Gastrocnemius medialis (tissue), 4 donors: Measurements from ENCODE around the gene ATF1. TPM values are rescaled to one million over a fixed set of nuclear protein-coding genes. Genes with fewer than 3 reads are reported as not detected.

Experiments used
- ATAC-seq, 2 donors: fragments of 150-250 bp; one replicate each; pipeline ENCODE4 v1.9.1; 2016
- DNase-seq, 2 donors: peaks; one replicate each; pipeline ENCODE4 v3.0.0-alpha.2; 2019
- H3K27ac ChIP-seq, 4 donors: fragments of 200-600 bp; sonication (generic); 1 replicate in 1 of 4; 2 replicates in 3 of 4; pipeline ENCODE4 v1.5.1; 2016 to 2018; ENCODE audit warnings: mild to moderate bottlenecking in 2 of 4, moderate library complexity in 1 of 4
- H3K27me3 ChIP-seq, 3 donors: fragments of 200-600 bp; sonication (generic) in 2 of 3; 1 replicate in 1 of 3; 2 replicates in 2 of 3; pipeline versions ENCODE4 v1.5.1 to v1.6.0; 2016 to 2019; ENCODE audit warnings: mild to moderate bottlenecking in 1 of 3, moderate library complexity in 1 of 3
- H3K36me3 ChIP-seq, 2 donors: fragments of 200-600 bp; sonication (generic) in 1 of 2; one replicate each; pipeline ENCODE4 v1.5.1; 2017 to 2018
- H3K4me1 ChIP-seq, 2 donors: fragments of 200-600 bp; sonication (generic) in 1 of 2; one replicate each; pipeline ENCODE4 v1.5.1; 2016 to 2017; ENCODE audit warnings: mild to moderate bottlenecking in 2 of 2
- H3K4me3 ChIP-seq, 4 donors: fragments of 200-600 bp; sonication (generic) in 3 of 4; 1 replicate in 1 of 4; 2 replicates in 3 of 4; pipeline ENCODE4 v1.5.1; 2016 to 2019; ENCODE audit warnings: mild to moderate bottlenecking in 2 of 4
- H3K9me3 ChIP-seq, 3 donors: fragments of 200-600 bp; sonication (generic) in 2 of 3; 1 replicate in 1 of 3; 2 replicates in 2 of 3; pipeline ENCODE4 v1.5.1; 2016 to 2019
- CTCF ChIP-seq, 5 experiments: fragments of 450-650 bp in 3 of 5; fragments of 200-600 bp in 2 of 5; sonication (generic) in 2 of 5; IDR thresholded peaks in 4 of 5; conservative IDR thresholded peaks in 1 of 5; 1 replicate in 4 of 5; 2 replicates in 1 of 5; pipeline ENCODE4 v1.5.1; 2016 to 2019; ENCODE audit warnings: antibody characterized with exemption in 5 of 5, mild to moderate bottlenecking in 3 of 5, moderate library complexity in 3 of 5
- POLR2A ChIP-seq, 2 donors: fragments of 450-650 bp; IDR thresholded peaks; one replicate each; pipeline ENCODE4 v1.6.1; 2017; ENCODE audit warnings: antibody characterized with exemption in 2 of 2, mild to moderate bottlenecking in 2 of 2, moderate library complexity in 2 of 2
- in situ Hi-C, 4 donors: fragments of 200-750 bp; cut with MboI; loops; one replicate each; pipeline versions ENCODE4 v1.15.0 to v1.8.0; 2017; ENCODE audit warnings: low sequenced_read_pairs in 4 of 4
- intact Hi-C: fragments of 100-400 bp; cut with DNase I; formaldehyde crosslinking; loops from one replicate; pipeline ENCODE4 v1.15.1; 2023; ENCODE audit warnings: low total_unique reads
- total RNA-seq, 4 donors: library from RNA; depleted of rRNA; stranded (reverse); fragments of >200 nt; gene quantifications; one replicate each; pipeline versions ENCODE4 v1.1.0 to v1.2.3, GENCODE V29; 2016

ATF1 gene
- total RNA-seq, 4 donors from 2014 or later: 16.4 to 44.5 (median 37.5) TPM

DNA sequence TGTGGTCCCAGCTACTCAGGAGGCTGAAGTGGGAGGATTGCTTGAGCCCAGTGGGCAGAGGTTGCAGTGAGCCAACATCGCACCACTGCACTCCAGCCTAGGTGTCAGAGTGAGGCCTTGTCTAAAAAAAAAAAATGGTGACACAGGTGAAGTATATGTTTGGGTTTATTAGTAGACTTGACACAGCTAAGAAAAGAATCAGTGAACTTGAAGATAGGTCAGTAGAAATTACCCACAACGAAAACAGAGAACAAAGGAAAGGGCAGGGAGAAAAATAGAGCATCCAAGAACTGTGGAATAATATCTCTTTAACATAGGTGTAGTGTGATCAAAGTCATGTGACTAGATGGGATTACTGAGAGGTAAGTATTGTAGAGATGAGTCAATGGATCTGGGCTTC is 23.7 kb downstream of the ATF1 start:
- Histone ChIP-seq H3K9me3 (no peaks in the 10 kb centered on the region), H3K36me3 (no peaks in the 10 kb centered on the region), H3K4me3 (no peak overlapping the region), H3K4me1 (peaks cover 16 to 23% of the 10 kb centered on the region in 2 donors), H3K27me3 (no peaks in the 10 kb centered on the region), H3K27ac (peak overlapping the region in 1 of 4 donors; percentile 65)
- DNase-seq (no peak), ATAC-seq (no peak)
- TF ChIP-seq POLR2A (IDR thresholded peaks at IDR 0.05) (no peak), CTCF (IDR thresholded peaks at IDR 0.05 in 4 of 5, conservative IDR thresholded peaks at IDR 0.05 in 1 of 5) (no peak)
- intact Hi-C loops (no loop called here), in situ Hi-C loops (no loop called here)

- no peak for DNase-seq
- Histone ChIP-seq H3K4me3 (no peak overlapping the region), H3K27me3 (no peaks in the 10 kb centered on the region), H3K27ac (no peak overlapping the region), H3K4me1 (peaks cover 16 to 23% of the 10 kb centered on the region in 2 donors), H3K9me3 (no peaks in the 10 kb centered on the region), H3K36me3 (no peaks in the 10 kb centered on the region)
- TF ChIP-seq POLR2A (IDR thresholded peaks at IDR 0.05): no peak
- no peak for TF ChIP-seq CTCF (IDR thresholded peaks at IDR 0.05 in 4 of 5, conservative IDR thresholded peaks at IDR 0.05 in 1 of 5)
- in situ Hi-C loops (no loop called here), intact Hi-C loops (no loop called here)
- no peak for ATAC-seq
Measured at GRCh38 chr12:50788561-50788960, 24.7 kb downstream of the ATF1 start.

GRCh38 chr12:50790081-50790480 is 26.2 kb downstream of the ATF1 start:
- no peaks in the 10 kb centered on the region for H3K36me3 ChIP-seq
- TF ChIP-seq CTCF (IDR thresholded peaks at IDR 0.05 in 4 of 5, conservative IDR thresholded peaks at IDR 0.05 in 1 of 5) (no peak), POLR2A (IDR thresholded peaks at IDR 0.05) (no peak)
- peaks cover 16 to 23% of the 10 kb centered on the region in 2 donors for H3K4me1 ChIP-seq
- no peak for ATAC-seq
- H3K4me3 ChIP-seq: no peak overlapping the region
- no peaks in the 10 kb centered on the region for H3K27me3 ChIP-seq
- intact Hi-C loops (no loop called here), in situ Hi-C loops (no loop called here)
- H3K27ac ChIP-seq: no peak overlapping the region
- DNase-seq: no peak
- H3K9me3 ChIP-seq: no peaks in the 10 kb centered on the region

- intact Hi-C loops (no loop called here), in situ Hi-C loops (loop anchor here in 1 of 4 donors (25.0 kb wide), 1 partner anchor 537 kb away; the partner anchor contains the start of gene CELA1)
- peaks cover 0 to 55% of the 10 kb centered on the region in 2 donors for H3K36me3 ChIP-seq
- no peaks in the 10 kb centered on the region for H3K27me3 ChIP-seq
- H3K4me3 ChIP-seq: no peak overlapping the region
- DNase-seq (no peak), ATAC-seq (no peak)
- no peaks in the 10 kb centered on the region for H3K9me3 ChIP-seq
- H3K4me1 ChIP-seq: no peaks in the 10 kb centered on the region
- H3K27ac ChIP-seq: no peak overlapping the region
- TF ChIP-seq CTCF (IDR thresholded peaks at IDR 0.05 in 4 of 5, conservative IDR thresholded peaks at IDR 0.05 in 1 of 5) (no peak), POLR2A (IDR thresholded peaks at IDR 0.05) (no peak)
Measured at GRCh38 chr12:50799908-50800307, 36.0 kb downstream of the ATF1 start.
